ENCODE data around the gene GLG1.

DNA sequence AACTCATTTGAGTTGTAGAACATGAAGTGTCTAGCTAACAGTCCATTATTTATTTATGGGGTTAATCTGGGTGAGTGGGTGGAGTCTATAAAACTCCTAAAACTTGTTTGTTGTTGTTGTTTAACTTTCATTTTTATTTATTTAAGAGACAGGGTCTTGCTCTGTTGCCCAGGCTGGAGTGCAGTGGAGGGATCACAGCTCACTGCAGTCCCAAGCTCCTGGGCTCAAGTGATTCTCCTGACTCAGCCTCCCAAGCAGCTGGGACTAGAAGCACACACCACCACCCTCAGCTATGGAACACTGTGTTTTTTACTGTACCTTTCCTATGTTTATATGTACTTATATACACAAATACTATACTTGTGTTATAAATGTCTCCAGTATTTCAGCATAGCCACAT lies 107.8 kb downstream of the GLG1 start:
- TF ChIP-seq, protein P1, sequence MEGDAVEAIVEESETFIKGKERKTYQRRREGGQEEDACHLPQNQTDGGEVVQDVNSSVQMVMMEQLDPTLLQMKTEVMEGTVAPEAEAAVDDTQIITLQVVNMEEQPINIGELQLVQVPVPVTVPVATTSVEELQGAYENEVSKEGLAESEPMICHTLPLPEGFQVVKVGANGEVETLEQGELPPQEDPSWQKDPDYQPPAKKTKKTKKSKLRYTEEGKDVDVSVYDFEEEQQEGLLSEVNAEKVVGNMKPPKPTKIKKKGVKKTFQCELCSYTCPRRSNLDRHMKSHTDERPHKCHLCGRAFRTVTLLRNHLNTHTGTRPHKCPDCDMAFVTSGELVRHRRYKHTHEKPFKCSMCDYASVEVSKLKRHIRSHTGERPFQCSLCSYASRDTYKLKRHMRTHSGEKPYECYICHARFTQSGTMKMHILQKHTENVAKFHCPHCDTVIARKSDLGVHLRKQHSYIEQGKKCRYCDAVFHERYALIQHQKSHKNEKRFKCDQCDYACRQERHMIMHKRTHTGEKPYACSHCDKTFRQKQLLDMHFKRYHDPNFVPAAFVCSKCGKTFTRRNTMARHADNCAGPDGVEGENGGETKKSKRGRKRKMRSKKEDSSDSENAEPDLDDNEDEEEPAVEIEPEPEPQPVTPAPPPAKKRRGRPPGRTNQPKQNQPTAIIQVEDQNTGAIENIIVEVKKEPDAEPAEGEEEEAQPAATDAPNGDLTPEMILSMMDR (IDR thresholded peaks at IDR 0.05), result no peak
- TF ChIP-seq POLR2A (IDR thresholded peaks at IDR 0.05), result no peak
